Hematopoietic multipotent progenitor cell treated with erythropoietin and hydrocortisone succinate and interleukin-3 and kit ligand, for 15 days (in vitro differentiated cells): Measurements from ENCODE around the gene SIVA1.

ENCODE experiments used
- DNase-seq: peaks from one replicate; pipeline ENCODE4 v3.0.0-alpha.2; 2015; ENCODE audit warnings: low spot score

Gene SIVA1

DNA sequence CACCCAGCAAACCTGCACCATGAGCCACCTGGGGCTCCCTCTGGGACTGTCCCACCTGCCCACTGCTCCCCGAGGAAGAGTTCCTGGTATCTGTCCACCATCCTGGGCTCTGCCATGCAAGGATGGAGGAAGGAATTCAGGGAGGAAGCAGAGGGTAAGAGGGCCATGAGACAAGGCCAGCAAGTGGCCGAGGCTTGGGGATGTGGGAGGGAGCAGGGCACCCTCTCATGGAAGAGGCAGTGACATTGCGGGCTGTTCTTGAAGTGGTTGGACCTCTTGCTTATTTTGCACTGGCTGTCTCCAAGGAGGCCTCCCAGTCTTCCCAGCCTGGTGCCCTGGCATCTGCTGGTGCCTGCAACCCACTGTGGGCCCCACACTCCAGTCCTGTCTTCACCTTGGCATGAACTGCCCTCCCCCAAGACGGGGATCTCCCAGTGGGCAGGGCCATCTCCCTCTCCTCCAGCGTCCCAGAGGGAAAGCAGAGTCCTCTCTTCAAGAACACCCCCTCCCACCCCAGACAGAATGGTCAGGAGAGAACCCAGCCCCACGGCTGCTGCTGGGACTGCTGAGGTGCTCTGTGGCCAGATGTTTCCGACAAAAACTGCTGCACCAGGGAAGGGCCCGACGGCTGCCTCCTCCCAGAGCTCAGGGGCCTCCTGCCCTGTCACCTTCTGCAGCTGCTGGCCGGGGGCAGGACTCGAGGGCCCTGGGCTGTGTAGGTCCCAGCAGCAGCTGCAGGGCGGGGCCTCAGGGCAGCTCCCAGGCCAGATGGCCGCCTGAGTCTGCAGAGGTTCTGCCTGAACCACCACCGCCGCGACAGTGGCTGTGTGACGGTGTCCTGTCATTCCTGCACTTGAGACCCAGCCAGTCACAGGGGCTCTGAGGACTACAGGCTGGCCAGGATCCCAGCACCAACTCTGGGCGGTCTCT is 44.4 kb downstream of the SIVA1 start:
- no peak for DNase-seq

DNA sequence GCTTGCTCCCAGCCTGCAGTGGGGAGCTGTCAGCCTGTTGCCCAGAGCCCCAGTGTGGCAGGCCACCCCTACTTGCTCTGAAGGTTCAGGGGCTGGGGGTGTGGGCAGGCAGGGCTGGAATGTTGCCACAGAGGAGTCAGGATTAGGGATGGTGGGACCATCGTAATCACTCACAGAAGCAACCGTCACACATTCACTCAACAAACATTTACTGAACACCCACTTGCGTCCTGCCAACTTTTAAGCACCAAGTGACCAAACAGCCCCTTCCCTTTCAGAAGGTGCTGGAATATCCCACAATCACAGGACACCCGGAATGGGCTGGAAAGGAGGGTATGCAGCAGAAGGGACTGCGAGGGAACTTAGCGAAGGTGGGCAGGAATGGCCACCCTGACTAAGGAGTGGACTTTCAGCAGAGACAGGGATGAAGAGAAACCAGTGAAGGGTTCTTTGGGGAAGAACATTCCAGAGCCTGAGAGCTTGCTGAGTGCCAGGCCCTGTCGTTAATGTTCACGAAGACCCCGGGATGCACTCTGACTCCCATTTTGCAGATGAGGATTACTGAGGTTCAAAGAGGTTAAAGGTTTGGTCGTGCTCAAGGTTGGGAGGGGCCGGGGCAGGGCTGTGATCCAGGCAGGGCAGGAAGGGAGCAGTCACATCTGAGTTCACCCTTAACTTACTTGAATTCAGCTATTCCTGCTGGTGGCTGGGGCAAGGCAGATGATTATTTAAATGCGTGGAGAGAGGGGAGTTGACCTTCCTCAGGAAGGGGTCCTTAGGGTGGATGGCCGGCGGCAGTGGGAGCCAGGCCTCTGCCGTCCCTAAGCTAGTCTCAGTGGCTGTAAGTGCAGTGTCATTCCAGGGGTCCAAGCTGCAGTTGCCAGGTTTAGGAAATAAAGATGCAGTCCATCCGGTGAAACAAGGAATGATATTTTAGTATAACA is 45.6 kb downstream of the SIVA1 start:
- no peak for DNase-seq

DNA sequence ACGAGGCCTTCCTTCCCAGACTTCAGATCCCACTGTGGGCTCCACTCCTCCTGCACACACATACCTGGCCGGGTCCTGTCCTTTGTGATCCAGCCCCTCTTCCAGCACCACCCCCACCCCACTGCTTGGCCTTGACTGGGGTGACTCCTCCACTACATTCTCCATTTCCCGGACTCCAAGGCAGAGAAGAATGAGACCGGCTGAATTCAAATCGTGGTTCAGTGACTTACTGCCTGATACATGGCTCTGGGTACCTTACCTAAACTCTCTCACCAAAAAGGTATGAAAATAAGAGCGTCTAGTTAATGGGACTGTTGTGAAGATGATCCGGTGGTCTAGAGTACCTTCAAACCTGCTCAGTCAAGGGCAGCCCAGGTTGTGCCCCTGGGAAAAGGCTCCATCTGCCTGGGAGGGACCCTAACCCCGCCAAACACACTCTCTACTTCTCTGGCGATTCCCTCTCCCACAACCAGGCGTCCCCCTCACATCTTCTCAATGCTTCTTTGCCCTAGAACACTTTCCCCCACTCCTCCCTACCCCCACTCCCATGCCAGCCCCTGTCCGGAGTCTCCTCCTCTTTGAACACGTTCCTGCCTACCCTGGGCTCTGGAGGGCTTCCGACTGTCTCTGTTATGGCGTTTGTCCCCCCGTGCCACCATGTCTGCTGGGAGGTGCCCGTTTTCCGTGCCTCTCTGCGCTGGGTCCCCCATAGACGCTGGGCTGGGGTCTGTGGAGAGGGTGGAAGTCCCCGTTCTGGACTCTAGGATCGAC is 46.5 kb downstream of the SIVA1 start:
- no peak for DNase-seq

- peak; percentile 34 for DNase-seq
Measured at GRCh38 chr14:104800015-104800770, 47.2 kb downstream of the SIVA1 start.

DNA sequence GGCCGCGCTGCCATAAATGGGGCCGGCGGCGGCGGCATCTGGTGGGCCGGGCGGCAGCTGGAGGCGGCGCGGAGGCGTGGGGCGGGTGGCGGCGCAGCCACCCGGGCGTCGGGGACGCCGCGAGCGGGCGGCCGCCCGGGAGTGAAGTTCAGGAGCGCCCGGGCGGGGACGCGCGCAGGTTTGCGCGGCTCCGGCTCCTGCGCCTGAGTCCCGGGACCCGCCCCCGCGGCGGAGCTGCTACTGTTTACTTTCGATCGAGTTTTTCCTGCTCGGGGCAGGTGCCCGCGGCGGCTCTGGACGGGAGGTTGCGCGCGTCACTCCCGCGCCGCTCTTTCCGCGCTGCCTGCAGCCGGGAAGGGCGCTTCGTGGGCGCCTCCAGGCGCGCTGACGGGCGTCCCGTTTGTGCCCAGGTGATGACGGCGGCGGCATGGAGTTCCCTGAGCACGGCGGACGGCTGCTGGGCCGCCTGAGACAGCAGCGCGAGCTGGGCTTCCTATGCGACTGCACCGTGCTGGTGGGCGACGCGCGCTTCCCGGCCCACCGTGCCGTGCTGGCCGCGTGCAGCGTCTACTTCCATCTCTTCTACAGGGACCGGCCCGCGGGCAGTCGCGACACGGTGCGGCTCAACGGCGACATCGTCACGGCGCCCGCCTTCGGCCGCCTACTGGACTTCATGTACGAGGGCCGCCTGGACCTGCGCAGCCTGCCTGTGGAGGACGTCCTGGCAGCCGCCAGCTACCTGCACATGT is 48.0 kb downstream of the SIVA1 start, which contains the start of gene ZBTB42:
ZBTB42 (plus strand) TSS at position 331 of the 749 bp plus-strand sequence; CDS start at position 428, 97 bp downstream.
- peak; percentile 24 for DNase-seq

- DNase-seq: no peak
Measured at GRCh38 chr14:104801520-104802393, 48.8 kb downstream of the SIVA1 start.

DNA sequence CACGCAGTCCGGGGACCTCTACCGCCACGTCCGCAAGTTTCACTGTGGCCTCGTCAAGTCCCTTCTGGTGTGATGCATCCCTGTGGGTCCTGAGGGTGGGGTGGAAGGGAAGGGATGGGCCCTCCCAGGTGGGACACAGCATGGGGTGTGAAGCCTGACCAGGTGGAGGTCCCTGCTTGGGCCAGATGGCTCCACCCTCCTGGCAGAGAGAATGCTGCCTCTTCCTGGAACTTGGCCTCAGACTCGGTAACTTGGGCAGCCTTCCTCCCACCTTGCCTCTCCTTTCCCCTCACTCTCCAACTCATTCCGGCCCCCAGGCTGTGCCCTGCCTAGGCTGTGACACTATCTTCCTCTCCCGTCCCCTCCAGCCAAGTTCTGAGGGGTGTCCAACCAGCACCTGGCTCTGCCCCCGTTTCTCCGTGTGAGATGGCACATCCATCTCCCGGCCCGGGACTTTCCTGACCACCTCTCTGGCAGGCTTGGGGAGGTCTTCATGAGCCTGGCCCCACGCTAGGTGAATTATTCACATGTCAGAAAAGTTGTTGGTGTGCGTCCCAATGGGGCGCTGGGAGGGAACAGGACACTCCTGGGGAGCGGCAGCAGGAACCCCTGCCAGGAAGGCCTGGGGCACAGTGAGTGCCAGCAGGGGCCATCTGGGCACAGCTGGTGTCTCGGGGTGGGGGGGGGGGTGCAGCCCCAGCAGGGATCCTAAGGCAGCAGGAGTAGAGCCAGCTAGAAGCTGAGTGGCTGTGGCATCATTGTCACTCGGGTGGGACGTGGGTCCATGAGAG is 49.6 kb downstream of the SIVA1 start:
- DNase-seq: no peak

DNA sequence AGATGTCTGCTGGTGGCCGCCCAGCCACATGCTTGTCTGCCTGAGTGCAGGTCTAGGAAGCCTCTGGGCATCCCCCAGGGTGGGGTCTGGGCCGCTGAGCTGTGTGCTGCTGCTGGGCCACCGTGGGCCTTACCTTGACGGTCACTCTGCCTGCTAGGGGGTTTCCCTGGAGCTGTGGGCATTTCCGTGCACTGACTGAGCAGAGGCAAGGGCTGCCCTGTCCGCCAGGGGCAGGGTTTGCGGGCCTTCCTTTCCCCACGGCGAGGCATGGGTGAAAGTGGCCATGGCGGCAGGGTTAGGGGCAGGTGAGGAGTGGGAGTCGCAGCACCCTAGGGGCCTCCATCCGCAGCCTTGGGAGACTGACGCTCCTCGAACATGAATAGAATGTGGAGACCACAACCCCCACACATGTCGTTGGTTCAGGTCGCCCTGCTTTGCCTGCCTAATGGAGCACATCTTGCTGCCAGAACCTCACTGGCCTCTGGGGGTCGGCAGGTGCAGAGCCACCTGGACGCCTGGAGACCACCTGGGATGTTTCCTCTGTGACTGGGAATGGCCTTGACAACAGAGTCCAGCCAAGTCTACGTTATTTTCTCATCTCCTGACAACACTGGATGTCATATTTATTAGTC is 50.4 kb downstream of the SIVA1 start:
- DNase-seq: no peak

GRCh38 chr14:104803912-104804410 is 51.0 kb downstream of the SIVA1 start:
- no peak for DNase-seq

GRCh38 chr14:104804481-104805325 is 51.8 kb downstream of the SIVA1 start:
- no peak for DNase-seq

DNA sequence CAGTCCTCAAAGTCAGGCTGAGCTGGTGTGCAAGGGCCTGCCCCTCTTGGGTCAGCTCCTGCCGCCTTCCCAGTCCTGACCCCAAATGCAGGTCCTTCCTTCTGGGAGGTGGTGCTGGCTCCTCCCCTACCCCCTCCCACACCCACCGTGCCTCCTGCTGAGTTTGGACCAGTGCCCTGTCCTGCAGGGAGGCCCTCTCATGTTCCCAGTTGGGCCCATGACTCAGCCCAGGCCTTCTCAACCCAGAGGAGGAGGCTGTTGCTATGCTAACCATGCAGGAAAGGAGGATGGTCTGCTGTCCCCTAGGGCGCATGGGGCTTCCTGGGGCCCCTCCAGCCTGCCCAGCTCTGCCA is 52.4 kb downstream of the SIVA1 start:
- DNase-seq: no peak

DNA sequence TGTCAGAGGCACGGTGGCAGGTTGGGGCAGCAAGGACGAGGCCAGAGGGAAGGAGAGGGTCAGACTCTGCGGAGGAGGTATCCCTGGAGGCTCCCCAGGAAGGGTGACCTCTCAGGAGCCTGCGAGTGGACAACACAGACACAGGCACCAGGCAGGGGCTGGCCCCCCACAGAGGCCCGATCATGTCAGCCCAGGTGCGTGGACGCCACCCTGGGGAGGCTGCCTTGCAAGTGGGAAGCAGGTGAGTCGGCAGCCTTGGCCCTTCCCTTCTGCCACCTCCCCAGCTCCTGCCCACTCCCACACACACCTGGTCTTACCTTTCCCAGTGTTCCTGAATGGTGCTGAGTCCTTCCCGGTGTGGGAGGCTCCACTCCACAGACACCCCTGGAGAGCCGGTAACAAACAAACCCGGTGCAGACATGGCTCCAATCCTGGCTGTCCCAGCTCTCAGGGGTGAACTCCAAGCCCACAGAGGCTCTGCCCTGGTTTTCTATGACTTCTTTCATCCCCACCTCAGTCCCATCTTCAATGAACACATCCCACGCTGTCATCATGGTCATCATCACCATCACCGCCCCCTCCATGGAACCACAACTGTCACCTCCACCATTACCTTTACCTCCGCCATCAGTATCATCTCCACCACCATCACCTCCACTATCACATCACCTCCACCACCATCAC is 53.1 kb downstream of the SIVA1 start:
- DNase-seq: no peak

DNA sequence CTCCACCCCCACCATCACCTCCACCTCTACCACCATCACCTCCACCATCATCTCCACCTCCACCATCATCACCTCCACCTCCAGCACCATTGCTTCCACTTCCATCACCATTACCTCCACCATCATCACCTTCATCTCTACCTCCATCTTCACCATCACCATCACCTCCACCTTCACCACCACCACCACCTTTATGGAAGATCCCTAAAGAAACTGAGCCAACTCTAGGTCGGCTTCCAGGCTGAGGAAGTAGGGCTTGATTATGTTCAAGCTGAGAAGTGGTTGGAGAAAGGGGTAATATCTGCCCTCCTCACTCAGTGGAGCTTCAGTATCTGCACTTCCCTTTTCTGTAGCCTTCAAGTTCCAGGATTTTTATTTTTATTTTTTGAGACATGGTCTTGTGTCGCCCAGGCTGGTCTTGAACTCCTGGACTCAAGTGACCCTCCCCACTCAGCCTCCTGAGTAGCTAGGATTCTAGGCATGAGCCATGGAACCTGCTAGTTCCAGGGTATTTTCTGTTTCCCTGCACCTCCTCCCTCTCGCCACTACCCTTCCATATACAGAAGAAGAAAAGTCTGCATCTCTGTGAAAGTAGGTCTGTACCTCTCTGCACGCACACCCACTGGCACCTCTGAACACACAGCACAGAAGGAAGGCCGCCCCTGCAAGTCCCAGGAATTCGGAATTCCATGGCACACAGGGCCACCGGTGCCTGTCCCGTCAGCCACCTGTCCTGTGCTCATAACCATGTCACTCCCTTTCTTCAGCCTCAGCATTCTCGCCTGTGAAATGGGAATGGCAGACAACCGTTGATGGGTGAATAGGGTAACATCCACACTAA is 53.9 kb downstream of the SIVA1 start:
- DNase-seq: no peak

GRCh38 chr14:104808456-104808855 is 55.5 kb downstream of the SIVA1 start:
- DNase-seq: no peak
